ENCODE data around the gene SGCD. TPM values are rescaled to one million over a fixed set of nuclear protein-coding genes. Genes with fewer than 3 reads are reported as not detected.

SGCD gene
- total and polyA plus RNA-seq, 2 of the 4 experiments (the other 2 are of a cell fraction), result 5.8 to 10.6 TPM

DNA sequence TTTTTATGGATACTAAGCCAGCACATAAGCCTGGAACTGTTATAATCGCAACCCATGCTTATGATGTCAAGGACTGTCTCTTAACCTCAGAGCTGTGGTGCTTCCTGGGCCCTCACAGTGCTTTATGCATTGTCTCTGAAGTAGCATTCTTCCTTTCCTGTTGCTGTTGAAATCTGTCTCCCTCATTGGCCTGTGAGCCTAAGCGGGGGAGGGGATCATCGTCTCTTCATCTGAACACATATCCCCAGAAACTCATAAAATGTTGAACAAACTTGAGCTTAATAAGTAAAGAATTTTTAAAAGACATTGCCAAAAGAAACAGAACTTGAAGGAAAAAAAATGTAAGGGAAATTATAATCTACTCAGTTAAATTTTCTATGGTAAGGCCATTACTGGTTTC lies 80.3 kb downstream of the SGCD start:
- in situ Hi-C loops (cut with MboI; ENCODE audit: low sequenced_read_pairs), result no loop called here
- TF ChIP-seq, protein P1, sequence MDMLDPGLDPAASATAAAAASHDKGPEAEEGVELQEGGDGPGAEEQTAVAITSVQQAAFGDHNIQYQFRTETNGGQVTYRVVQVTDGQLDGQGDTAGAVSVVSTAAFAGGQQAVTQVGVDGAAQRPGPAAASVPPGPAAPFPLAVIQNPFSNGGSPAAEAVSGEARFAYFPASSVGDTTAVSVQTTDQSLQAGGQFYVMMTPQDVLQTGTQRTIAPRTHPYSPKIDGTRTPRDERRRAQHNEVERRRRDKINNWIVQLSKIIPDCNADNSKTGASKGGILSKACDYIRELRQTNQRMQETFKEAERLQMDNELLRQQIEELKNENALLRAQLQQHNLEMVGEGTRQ (IDR thresholded peaks at IDR 0.05; ENCODE audit: low read depth, low read length), result no peak
- TF ChIP-seq MXI1 (IDR thresholded peaks at IDR 0.05; ENCODE audit: borderline replicate concordance, low read depth, low read length) (no peak), SMC3 (IDR thresholded peaks at IDR 0.05; ENCODE audit: low read depth, low read length) (no peak), CHD1 (IDR thresholded peaks at IDR 0.05; ENCODE audit: low read depth, low read length) (no peak), CEBPB (IDR thresholded peaks at IDR 0.05; ENCODE audit: low read depth, low read length) (no peak), RCOR1 (IDR thresholded peaks at IDR 0.05; ENCODE audit: insufficient replicate concordance, low read length) (no peak), BHLHE40 (IDR thresholded peaks at IDR 0.05; ENCODE audit: low read depth, low read length) (no peak), POLR2A (IDR thresholded peaks at IDR 0.05; ENCODE audit: low read depth, low read length) (no peak), RAD21 (IDR thresholded peaks at IDR 0.05; ENCODE audit: low read length) (no peak), MAZ (IDR thresholded peaks at IDR 0.05; ENCODE audit: borderline replicate concordance, low read depth, low read length) (no peak), NFE2L2 (IDR thresholded peaks at IDR 0.05; ENCODE audit: low read depth, low read length) (no peak), RFX5 (IDR thresholded peaks at IDR 0.05; ENCODE audit: low read depth, low read length) (no peak), MAFK (IDR thresholded peaks at IDR 0.05; ENCODE audit: low read depth, low read length) (no peak), FOS (IDR thresholded peaks at IDR 0.05; ENCODE audit: low read depth, low read length) (no peak)
- TF ChIP-seq, protein P2, sequence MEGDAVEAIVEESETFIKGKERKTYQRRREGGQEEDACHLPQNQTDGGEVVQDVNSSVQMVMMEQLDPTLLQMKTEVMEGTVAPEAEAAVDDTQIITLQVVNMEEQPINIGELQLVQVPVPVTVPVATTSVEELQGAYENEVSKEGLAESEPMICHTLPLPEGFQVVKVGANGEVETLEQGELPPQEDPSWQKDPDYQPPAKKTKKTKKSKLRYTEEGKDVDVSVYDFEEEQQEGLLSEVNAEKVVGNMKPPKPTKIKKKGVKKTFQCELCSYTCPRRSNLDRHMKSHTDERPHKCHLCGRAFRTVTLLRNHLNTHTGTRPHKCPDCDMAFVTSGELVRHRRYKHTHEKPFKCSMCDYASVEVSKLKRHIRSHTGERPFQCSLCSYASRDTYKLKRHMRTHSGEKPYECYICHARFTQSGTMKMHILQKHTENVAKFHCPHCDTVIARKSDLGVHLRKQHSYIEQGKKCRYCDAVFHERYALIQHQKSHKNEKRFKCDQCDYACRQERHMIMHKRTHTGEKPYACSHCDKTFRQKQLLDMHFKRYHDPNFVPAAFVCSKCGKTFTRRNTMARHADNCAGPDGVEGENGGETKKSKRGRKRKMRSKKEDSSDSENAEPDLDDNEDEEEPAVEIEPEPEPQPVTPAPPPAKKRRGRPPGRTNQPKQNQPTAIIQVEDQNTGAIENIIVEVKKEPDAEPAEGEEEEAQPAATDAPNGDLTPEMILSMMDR (conservative IDR thresholded peaks at IDR 0.05; ENCODE audit: low read depth, low read length), result no peak
- TF ChIP-seq, protein P3, sequence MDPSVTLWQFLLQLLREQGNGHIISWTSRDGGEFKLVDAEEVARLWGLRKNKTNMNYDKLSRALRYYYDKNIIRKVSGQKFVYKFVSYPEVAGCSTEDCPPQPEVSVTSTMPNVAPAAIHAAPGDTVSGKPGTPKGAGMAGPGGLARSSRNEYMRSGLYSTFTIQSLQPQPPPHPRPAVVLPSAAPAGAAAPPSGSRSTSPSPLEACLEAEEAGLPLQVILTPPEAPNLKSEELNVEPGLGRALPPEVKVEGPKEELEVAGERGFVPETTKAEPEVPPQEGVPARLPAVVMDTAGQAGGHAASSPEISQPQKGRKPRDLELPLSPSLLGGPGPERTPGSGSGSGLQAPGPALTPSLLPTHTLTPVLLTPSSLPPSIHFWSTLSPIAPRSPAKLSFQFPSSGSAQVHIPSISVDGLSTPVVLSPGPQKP (IDR thresholded peaks at IDR 0.05; ENCODE audit: borderline replicate concordance, low read depth, low read length), result no peak
- DNase-seq, result no peak

More for the DNA sequence above, 80.3 kb downstream of the SGCD start:
- no peak for ATAC-seq (ENCODE audit: low read depth)
- H3K79me1 ChIP-seq (ENCODE audit: low read depth in 1 of 2, low read length in 2 of 2), result peaks cover 0 to 5% of the 10 kb centered on the region in 2 experiments; a peak in 1 of 4 replicates
- H2AK5ac ChIP-seq (ENCODE audit: low read depth, low read length), result peak overlapping the region; percentile 20; the same call in 1 of the 2 replicates
- H3K9ac ChIP-seq (ENCODE audit: low read depth, low read length), result no peak overlapping the region
- H2BK120ac ChIP-seq (ENCODE audit: low read depth, low read length), result no peak overlapping the region; the same call in 1 of the 2 replicates
- H3K36me3 ChIP-seq (ENCODE audit: control insufficient read depth, insufficient read depth, low read length), result no peaks in the 10 kb centered on the region
- dilution Hi-C loops (cut with HindIII; ENCODE audit: low sequenced_read_pairs, unreplicated experiment), result no loop called here
- no peak overlapping the region for H3K27ac ChIP-seq (ENCODE audit: insufficient read depth, low read length)
- no TSS peak for BruUV-seq (replicated peaks)
- peak overlapping the region; percentile 26; the same call in 1 of the 2 replicates for H3K4ac ChIP-seq (ENCODE audit: low read depth, low read length)
- H4K5ac ChIP-seq (ENCODE audit: low read depth, low read length), result no peak overlapping the region
- no peak overlapping the region for H2BK15ac ChIP-seq (ENCODE audit: low read depth, low read length)
- H3K4me2 ChIP-seq (ENCODE audit: low read depth, low read length), result no peak overlapping the region
- H3K18ac ChIP-seq (ENCODE audit: low read depth, low read length), result no peak overlapping the region
- H3K9me3 ChIP-seq (ENCODE audit: control insufficient read depth, insufficient read depth, low read length), result no peaks in the 10 kb centered on the region
- POLR2A ChIA-PET (ENCODE audit: unreplicated experiment), result no interaction called here
- H2AFZ ChIP-seq (replicated peaks; ENCODE audit: low read length, poor library complexity), result no peak overlapping the region
- intact Hi-C loops (cut with micrococcal nuclease), result no loop called here
- CTCF ChIA-PET, result interaction anchor here (1.0 kb wide), 1 partner anchor 18 kb away, joined by 3 read pairs; no protein-coding TSS in a partner anchor
- H2AK9ac ChIP-seq (replicated peaks; ENCODE audit: low read depth, low read length, poor library complexity), result no peak overlapping the region
- 100% methylated on average over 1 of the region's 3 CpGs; no CpG with 5 or more reads in 1 of the 2 experiments for WGBS, 2 experiments (ENCODE audit: extremely low coverage in 2 of 2, insufficient read length in 1 of 2)
- no peak overlapping the region for H2BK20ac ChIP-seq (ENCODE audit: low read depth, low read length)
- no peaks in the 10 kb centered on the region for H3K27me3 ChIP-seq (ENCODE audit: control insufficient read depth, insufficient read depth, low read length)
- H3K4me1 ChIP-seq (ENCODE audit: control insufficient read depth, insufficient read depth, low read length), result peaks cover 13% of the 10 kb centered on the region
- no peaks in the 10 kb centered on the region for H3K9me1 ChIP-seq (ENCODE audit: insufficient read depth, low read length)
- H3K14ac ChIP-seq (replicated peaks; ENCODE audit: low read depth, low read length), result 0 out of 2 replicates have a peak overlapping the region, but pooled peaks have one; percentile 29
- H4K8ac ChIP-seq (ENCODE audit: low read depth in 2 of 2, low read length in 2 of 2), result no peak overlapping the region
- no peak overlapping the region for H4K91ac ChIP-seq (ENCODE audit: insufficient read depth, low read depth, low read length)
- H3K23ac ChIP-seq (ENCODE audit: low read depth, low read length), result no peak overlapping the region
- H4K20me1 ChIP-seq (ENCODE audit: insufficient read depth, low read length), result no peaks in the 10 kb centered on the region
- no peak overlapping the region for H3K4me3 ChIP-seq (ENCODE audit: insufficient read depth, low read depth, low read length)
- no peak overlapping the region for H2BK5ac ChIP-seq (ENCODE audit: low read depth, low read length, poor library complexity, severe bottlenecking)
- H3K56ac ChIP-seq (ENCODE audit: extremely low read depth, insufficient read depth, low read length), result no peak overlapping the region

Data from IMR-90 (cell line).